DND-41 (cell line): ENCODE data around the gene CNIH1.
A peak's percentile ranks its signal among the peaks of the same experiment; 100 is the strongest.
"Not testable (repeated sequence)": the region's sequence is repeated elsewhere in the genome, so short reads cannot be mapped to it uniquely, and the experiment has no call there.

ENCODE experiments used
- ATAC-seq: fragments of 200-7000 bp; cut with Tn5 transposase; 3 replicates; pipeline ENCODE4 v1.9.1; 2021; ENCODE audit warnings: low read depth; ENCODE audit not compliant: insufficient read depth
- DNase-seq: peaks from one replicate; pipeline ENCODE4 v3.0.0-alpha.2; 2020
- H2AFZ ChIP-seq: 2 replicates; pipeline ENCODE4 v1.6.0; 2012; ENCODE audit warnings: low read depth, low read length
- H3K27ac ChIP-seq: 2 replicates; pipeline ENCODE4 v1.5.1; 2012; ENCODE audit warnings: low read length, inconsistent platforms
- H3K27me3 ChIP-seq: fragments of 200-600 bp; sonication (generic); 2 replicates; pipeline ENCODE4 v1.6.0; 2012; ENCODE audit warnings: low read length, mild to moderate bottlenecking, inconsistent platforms; ENCODE audit not compliant: insufficient read depth, poor library complexity
- H3K36me3 ChIP-seq: 2 replicates; pipeline ENCODE4 v1.5.1; 2012; ENCODE audit warnings: low read length, inconsistent platforms; ENCODE audit not compliant: insufficient read depth
- H3K4me1 ChIP-seq: 2 replicates; pipeline ENCODE4 v1.5.1; 2012; ENCODE audit warnings: mild to moderate bottlenecking, low read length; ENCODE audit not compliant: insufficient read depth
- H3K4me2 ChIP-seq: 2 replicates; pipeline ENCODE4 v1.6.0; 2012; ENCODE audit warnings: mild to moderate bottlenecking, moderate library complexity, low read length, inconsistent platforms; ENCODE audit not compliant: insufficient read depth
- H3K4me3 ChIP-seq, 2 experiments: fragments of 200-600 bp in 1 of 2; shearing (Covaris generic) in 1 of 2; 2 replicates each; pipeline ENCODE4 v1.5.1; 2012 to 2016; ENCODE audit warnings: inconsistent platforms in 2 of 2, low read length in 2 of 2, mild to moderate bottlenecking in 2 of 2, low read depth in 1 of 2, moderate library complexity in 1 of 2
- H3K79me2 ChIP-seq: 2 replicates; pipeline ENCODE4 v1.6.0; 2012; ENCODE audit warnings: low read length, inconsistent platforms; ENCODE audit not compliant: insufficient read depth
- H3K9ac ChIP-seq: 2 replicates; pipeline ENCODE4 v1.6.0; 2012; ENCODE audit warnings: low read depth, mild to moderate bottlenecking, inconsistent platforms, low read length, moderate library complexity
- H3K9me3 ChIP-seq: 2 replicates; pipeline ENCODE4 v1.5.1; 2012; ENCODE audit warnings: low read length, moderate library complexity, mild to moderate bottlenecking, inconsistent platforms; ENCODE audit not compliant: insufficient read depth, severe bottlenecking
- H4K20me1 ChIP-seq: 2 replicates; pipeline ENCODE4 v1.6.0; 2012; ENCODE audit warnings: low read length; ENCODE audit not compliant: insufficient read depth
- CTCF ChIP-seq: IDR thresholded peaks from 2 replicates; pipeline ENCODE4 v1.5.1; 2012; ENCODE audit warnings: borderline replicate concordance, low read length, moderate library complexity, mild to moderate bottlenecking; ENCODE audit not compliant: poor library complexity, severe bottlenecking; ENCODE audit errors: extremely low read depth
- EZH2 ChIP-seq: IDR thresholded peaks from 3 replicates; pipeline ENCODE4 v1.6.1; 2012; ENCODE audit warnings: borderline replicate concordance, low read depth, mild to moderate bottlenecking, moderate library complexity, low read length, inconsistent platforms; ENCODE audit not compliant: severe bottlenecking

Gene CNIH1

DNA sequence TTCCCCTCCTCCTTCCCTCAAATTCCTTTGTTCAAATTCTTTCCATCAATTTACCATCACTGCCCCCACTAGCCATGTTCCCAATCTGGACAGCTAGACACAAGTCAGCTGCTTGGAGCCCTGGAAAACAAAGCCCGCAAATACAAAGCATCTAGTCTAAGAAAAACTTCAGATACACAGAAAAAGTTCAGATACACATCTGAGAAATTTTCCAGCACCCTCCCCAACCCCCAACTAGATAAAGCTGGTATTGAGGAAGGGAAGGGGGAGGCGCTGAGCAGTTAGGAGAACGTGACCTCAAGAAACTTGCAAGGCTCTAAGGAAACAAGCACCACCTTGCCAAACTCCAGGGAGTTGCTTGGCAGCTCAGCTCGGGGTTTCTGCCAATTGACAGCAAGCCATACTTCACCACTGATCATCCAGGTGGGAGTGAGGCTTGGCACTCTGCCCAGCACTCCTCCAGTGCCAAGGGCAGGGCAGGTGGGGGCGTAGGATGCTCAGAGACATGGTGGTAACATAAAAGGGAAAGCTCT lies 5.1 kb upstream of the CNIH1 start:
- ATAC-seq (0 out of 3 replicates have a peak, but pooled peaks have one; percentile 32), DNase-seq (peak; percentile 24)
- H3K9me3 ChIP-seq: no peaks in the 10 kb centered on the region
- H4K20me1 ChIP-seq: no peaks in the 10 kb centered on the region
- TF ChIP-seq EZH2 (no peak), CTCF (no peak)
- H3K4me2 ChIP-seq: no peak overlapping the region
- H3K79me2 ChIP-seq: no peaks in the 10 kb centered on the region
- H3K4me3 ChIP-seq: no peak overlapping the region
- H3K36me3 ChIP-seq: no peaks in the 10 kb centered on the region
- no peak overlapping the region for H3K9ac ChIP-seq
- H3K27me3 ChIP-seq: peaks cover 8% of the 10 kb centered on the region
- no peak overlapping the region for H3K27ac ChIP-seq
- H3K4me1 ChIP-seq: peaks cover 8% of the 10 kb centered on the region
- H2AFZ ChIP-seq: no peak overlapping the region

DNA sequence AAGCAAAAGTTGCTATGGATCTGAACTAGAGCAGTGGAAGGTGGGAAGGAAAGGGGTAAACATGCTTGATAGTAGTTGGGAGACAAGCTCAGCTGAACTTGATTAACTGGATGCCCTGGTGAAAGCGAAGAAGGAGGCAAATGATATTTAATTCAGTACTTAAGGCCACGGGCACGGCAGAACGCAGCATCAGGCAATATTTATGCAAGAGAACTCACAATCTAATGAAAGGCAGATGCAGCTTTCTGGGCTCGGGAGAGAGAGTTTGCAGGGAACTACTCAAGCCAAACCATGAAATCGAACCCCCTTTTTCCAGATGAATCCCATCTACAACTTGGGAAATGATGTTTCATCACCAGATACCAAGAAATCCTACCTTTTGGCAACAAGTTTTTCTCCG lies 3.5 kb upstream of the CNIH1 start:
- Histone ChIP-seq H3K79me2 (peaks cover 15% of the 10 kb centered on the region), H3K9ac (no peak overlapping the region), H3K36me3 (0 out of 2 replicates have a peak, but pooled peaks cover 3% of the 10 kb centered on the region), H3K27me3 (peaks cover 8% of the 10 kb centered on the region), H3K4me2 (no peak overlapping the region), H4K20me1 (peaks cover 4% of the 10 kb centered on the region; the same call in 1 of the 2 replicates), H3K9me3 (no peaks in the 10 kb centered on the region), H3K4me3 (no peak overlapping the region), H3K27ac (no peak overlapping the region), H3K4me1 (peaks cover 16% of the 10 kb centered on the region), H2AFZ (no peak overlapping the region)
- no peak for DNase-seq
- TF ChIP-seq EZH2 (no peak), CTCF (no peak)
- no peak for ATAC-seq

GRCh38 chr14:54443981-54444380 lies 2.8 kb upstream of the CNIH1 start:
- no peak overlapping the region for H3K4me3 ChIP-seq
- peaks cover 22% of the 10 kb centered on the region for H3K79me2 ChIP-seq
- H3K27ac ChIP-seq: no peak overlapping the region
- TF ChIP-seq CTCF: no peak
- TF ChIP-seq EZH2: no peak
- ATAC-seq: no peak
- H2AFZ ChIP-seq: no peak overlapping the region
- 0 out of 2 replicates have a peak, but pooled peaks cover 3% of the 10 kb centered on the region for H3K36me3 ChIP-seq
- no peak overlapping the region for H3K4me2 ChIP-seq
- no peaks in the 10 kb centered on the region for H3K9me3 ChIP-seq
- H3K27me3 ChIP-seq: peaks cover 8% of the 10 kb centered on the region
- no peak for DNase-seq
- peaks cover 23% of the 10 kb centered on the region for H3K4me1 ChIP-seq
- H4K20me1 ChIP-seq: peaks cover 5% of the 10 kb centered on the region; the same call in 1 of the 2 replicates
- no peak overlapping the region for H3K9ac ChIP-seq

DNA sequence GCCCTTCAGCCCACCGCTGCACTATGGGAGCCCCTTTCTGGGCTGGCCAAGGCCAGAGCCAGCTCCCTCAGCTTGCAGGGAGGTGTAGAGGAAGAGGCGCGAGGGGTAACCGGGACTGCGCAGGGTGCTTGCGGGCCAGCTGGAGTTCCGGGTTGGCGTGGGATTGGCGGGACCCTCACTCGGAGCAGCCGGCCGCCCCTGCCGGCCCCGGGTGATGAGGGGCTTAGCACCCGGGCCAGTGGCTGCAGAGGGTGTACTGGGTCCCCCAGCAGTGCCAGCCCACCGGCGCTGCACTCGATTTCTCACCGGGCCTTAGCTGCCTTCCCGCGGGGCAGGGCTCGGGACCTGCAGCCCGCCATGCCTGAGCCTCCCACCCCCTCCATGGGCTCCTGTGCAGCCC lies 1.8 kb upstream of the CNIH1 start:
- H4K20me1 ChIP-seq, H3K27me3 ChIP-seq, ATAC-seq, H2AFZ ChIP-seq, H3K9me3 ChIP-seq, H3K27ac ChIP-seq, H3K4me3 ChIP-seq, H3K36me3 ChIP-seq, H3K9ac ChIP-seq, H3K4me2 ChIP-seq, DNase-seq: not testable (repeated sequence)
- Histone ChIP-seq H3K79me2 (peaks cover 32% of the 10 kb centered on the region), H3K4me1 (peaks cover 32% of the 10 kb centered on the region)
